GM12873 (cell line): ENCODE data around the gene C15orf61.

ENCODE experiments used
- TF ChIP-seq, protein P1 (sequence below): IDR thresholded peaks from 2 replicates; pipeline ENCODE4 v1.5.1; 2012; ENCODE audit warnings: low read depth, mild to moderate bottlenecking, moderate library complexity, low read length, control low read depth; ENCODE audit not compliant: insufficient read depth; ENCODE audit errors: missing control alignments

The C15orf61 gene

DNA sequence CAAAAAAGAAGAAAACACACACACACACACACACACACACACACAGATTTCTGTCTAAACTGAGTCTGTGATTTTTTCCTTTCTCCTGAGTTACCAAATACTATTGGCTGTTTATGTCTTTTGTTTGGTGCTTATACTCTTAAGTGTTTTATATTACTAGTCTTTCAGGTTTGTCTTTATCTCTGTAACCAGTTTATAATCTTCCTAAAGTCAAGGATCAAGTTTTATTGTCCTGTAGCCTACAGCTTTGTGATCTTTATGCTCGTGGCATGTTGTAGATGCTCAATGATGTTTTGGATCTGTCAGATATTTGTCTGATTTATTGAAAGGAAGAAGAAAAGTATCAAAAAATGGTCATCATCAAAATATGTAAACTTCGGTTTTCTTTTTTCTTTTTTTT is 26.1 kb downstream of the C15orf61 start:
- TF ChIP-seq, protein P1, sequence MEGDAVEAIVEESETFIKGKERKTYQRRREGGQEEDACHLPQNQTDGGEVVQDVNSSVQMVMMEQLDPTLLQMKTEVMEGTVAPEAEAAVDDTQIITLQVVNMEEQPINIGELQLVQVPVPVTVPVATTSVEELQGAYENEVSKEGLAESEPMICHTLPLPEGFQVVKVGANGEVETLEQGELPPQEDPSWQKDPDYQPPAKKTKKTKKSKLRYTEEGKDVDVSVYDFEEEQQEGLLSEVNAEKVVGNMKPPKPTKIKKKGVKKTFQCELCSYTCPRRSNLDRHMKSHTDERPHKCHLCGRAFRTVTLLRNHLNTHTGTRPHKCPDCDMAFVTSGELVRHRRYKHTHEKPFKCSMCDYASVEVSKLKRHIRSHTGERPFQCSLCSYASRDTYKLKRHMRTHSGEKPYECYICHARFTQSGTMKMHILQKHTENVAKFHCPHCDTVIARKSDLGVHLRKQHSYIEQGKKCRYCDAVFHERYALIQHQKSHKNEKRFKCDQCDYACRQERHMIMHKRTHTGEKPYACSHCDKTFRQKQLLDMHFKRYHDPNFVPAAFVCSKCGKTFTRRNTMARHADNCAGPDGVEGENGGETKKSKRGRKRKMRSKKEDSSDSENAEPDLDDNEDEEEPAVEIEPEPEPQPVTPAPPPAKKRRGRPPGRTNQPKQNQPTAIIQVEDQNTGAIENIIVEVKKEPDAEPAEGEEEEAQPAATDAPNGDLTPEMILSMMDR, result no peak

DNA sequence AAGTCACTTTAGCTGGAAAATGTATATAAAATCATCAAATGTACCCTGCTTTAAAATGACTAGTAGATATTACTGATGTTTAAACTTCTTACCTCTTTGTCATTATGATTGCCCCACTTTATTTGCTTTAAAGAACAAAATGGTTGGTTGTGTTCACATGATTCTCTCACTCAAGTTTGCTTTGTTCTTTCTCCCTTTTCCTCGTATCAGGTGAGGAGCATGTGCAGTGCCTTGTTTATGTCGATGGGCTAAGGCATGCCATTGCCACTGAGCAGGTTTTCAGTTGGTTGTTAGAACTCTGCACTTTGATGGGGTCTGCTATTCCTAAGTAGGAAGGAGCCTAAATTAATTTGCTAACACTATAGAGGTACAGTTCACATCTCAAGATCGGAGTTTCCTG is 26.9 kb downstream of the C15orf61 start:
- TF ChIP-seq, protein P1, result no peak

- TF ChIP-seq, protein P1, result no peak
Observed at GRCh38 chr15:67548236-67548852, 27.4 kb downstream of the C15orf61 start.

GRCh38 chr15:67548862-67549651 is 28.1 kb downstream of the C15orf61 start:
- TF ChIP-seq, protein P1, result no peak

- TF ChIP-seq, protein P1, result no peak
Observed at GRCh38 chr15:67549736-67550135, 28.8 kb downstream of the C15orf61 start.

DNA sequence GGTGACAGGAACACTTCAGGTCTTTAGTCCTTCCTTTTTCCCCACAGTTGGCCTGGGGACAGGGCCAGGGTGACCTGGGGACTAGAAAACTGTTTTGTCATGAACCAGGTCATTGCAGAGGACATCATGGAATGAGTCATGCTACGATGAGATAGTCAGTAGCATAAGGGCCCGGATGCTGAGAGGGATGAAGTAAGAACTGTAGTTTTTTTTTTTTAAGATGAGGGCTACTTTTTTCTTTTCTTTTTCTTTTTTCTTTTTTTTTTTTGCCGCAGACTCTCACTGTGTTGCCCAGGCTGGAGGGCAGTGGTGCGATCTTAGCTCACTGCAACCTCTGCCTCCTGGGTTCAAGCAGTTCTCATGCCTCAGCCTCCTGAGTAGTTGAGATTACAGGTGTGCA is 29.6 kb downstream of the C15orf61 start:
- TF ChIP-seq, protein P1, result no peak

DNA sequence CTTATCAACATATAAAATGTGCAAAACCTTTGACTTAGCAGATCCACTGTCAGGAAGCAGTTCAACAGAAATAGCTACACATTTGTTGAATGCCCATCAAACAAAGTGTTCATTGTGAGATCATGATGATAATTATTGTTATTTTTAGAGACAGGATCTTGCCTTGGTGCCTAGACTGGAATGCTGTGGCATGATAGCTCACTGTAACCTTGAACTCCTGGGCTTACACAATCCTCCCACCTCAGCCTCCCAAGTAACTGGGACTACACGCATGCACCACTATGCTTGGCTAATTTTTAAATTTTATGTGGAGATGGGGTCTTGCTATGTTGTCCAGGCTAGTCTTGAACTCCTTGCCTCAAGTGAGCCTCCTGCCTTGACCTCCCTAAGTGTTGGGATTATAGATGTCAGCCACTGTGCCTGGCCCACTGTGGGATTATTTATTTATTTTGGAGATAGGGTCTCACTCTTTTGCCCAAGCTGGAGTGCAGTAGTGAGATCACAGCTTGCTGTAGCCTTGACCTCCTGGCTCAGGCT is 30.3 kb downstream of the C15orf61 start:
- TF ChIP-seq, protein P1, result no peak
